H1 (cell line): ENCODE data around the gene MILR1. TPM values are rescaled to one million over a fixed set of nuclear protein-coding genes. Genes with fewer than 3 reads are reported as not detected.

Experiments used
- CTCF ChIA-PET: fragments of 300-600 bp; sonication (Branson Sonifier 250); formaldehyde crosslinking; loops from one replicate; lab custom pipeline; 2021; ENCODE audit not compliant: partially characterized antibody; lab: Charles Lee
- POLR2A ChIA-PET: fragments of 300-600 bp; sonication (Branson Sonifier 250); formaldehyde crosslinking; loops from one replicate; lab custom pipeline; 2021; ENCODE audit warnings: inconsistent platforms; ENCODE audit not compliant: partially characterized antibody; lab: Charles Lee
- DNase-seq, 2 experiments: peaks; one replicate each; pipeline versions ENCODE4 v3.0.0 to v3.0.0-alpha.2; 2010 to 2022; ENCODE audit warnings: low spot score in 2 of 2, low read depth in 1 of 2, mixed read lengths in 1 of 2
- FAIRE-seq: peaks from 2 replicates; lab custom pipeline; 2011; peaks lifted over from hg19 to GRCh38; lab: Jason Lieb, UNC
- H2AFZ ChIP-seq: 2 replicates; pipeline ENCODE4 v1.8.1; 2012; ENCODE audit warnings: low read length, inconsistent platforms
- H2AK5ac ChIP-seq: 2 replicates; pipeline ENCODE4 v1.6.1; 2013; ENCODE audit warnings: low read depth, low read length
- H2BK120ac ChIP-seq: replicated peaks from 2 replicates; pipeline ENCODE3; 2013; ENCODE audit warnings: low read depth, low read length, inconsistent platforms
- H2BK12ac ChIP-seq: 2 replicates; pipeline ENCODE4 v1.6.1; 2013; ENCODE audit warnings: low read depth, low read length
- H2BK15ac ChIP-seq: 2 replicates; pipeline ENCODE4 v1.6.1; 2013; ENCODE audit warnings: low read length
- H2BK20ac ChIP-seq: 2 replicates; pipeline ENCODE4 v1.6.1; 2013; ENCODE audit warnings: low read length
- H2BK5ac ChIP-seq: 2 replicates; pipeline ENCODE4 v1.6.1; 2013; ENCODE audit warnings: low read depth, low read length
- H3K14ac ChIP-seq: 2 replicates; pipeline ENCODE4 v1.6.1; 2013; ENCODE audit warnings: inconsistent platforms; ENCODE audit not compliant: insufficient read length
- H3K18ac ChIP-seq: 2 replicates; pipeline ENCODE4 v1.6.1; 2013; ENCODE audit warnings: low read length; ENCODE audit errors: extremely low read depth
- H3K23ac ChIP-seq: 2 replicates; pipeline ENCODE4 v1.6.1; 2013; ENCODE audit warnings: inconsistent platforms; ENCODE audit not compliant: insufficient read length
- H3K23me2 ChIP-seq: 2 replicates; pipeline ENCODE4 v1.6.1; 2013; ENCODE audit warnings: low read depth, low read length
- H3K27ac ChIP-seq: 2 replicates; pipeline ENCODE4 v1.6.1; 2011; ENCODE audit warnings: low read depth, low read length, inconsistent platforms
- H3K27me3 ChIP-seq, 4 experiments: replicated peaks in 1 of 4; 1 replicate in 1 of 4; 2 replicates in 3 of 4; pipeline versions ENCODE4 v1.6.1 to v1.8.1; 2011 to 2013; ENCODE audit warnings: low read length in 3 of 4, mild to moderate bottlenecking in 3 of 4, inconsistent platforms in 2 of 4, mixed read lengths in 2 of 4, moderate library complexity in 1 of 4; ENCODE audit not compliant: control insufficient read depth in 3 of 4, insufficient read depth in 3 of 4; ENCODE audit errors: extremely low read depth in 1 of 4
- H3K36me3 ChIP-seq, 4 experiments: 2 replicates each; pipeline versions ENCODE4 v1.6.1 to v1.8.1; 2011 to 2013; ENCODE audit warnings: mild to moderate bottlenecking in 4 of 4, low read length in 3 of 4, moderate library complexity in 2 of 4, control low read depth in 1 of 4, inconsistent platforms in 1 of 4; ENCODE audit not compliant: insufficient read depth in 4 of 4, control insufficient read depth in 2 of 4
- H3K4ac ChIP-seq: replicated peaks from 2 replicates; pipeline ENCODE3; 2013; ENCODE audit warnings: low read length, low read depth, mixed read lengths, inconsistent platforms; ENCODE audit not compliant: insufficient read length
- H3K4me1 ChIP-seq, 4 experiments: replicated peaks in 1 of 4; 1 replicate in 1 of 4; 2 replicates in 3 of 4; pipeline versions ENCODE4 v1.6.1 to v1.8.1; 2011 to 2013; ENCODE audit warnings: low read length in 3 of 4, inconsistent platforms in 2 of 4, mixed read lengths in 1 of 4; ENCODE audit not compliant: insufficient read depth in 4 of 4, control insufficient read depth in 3 of 4
- H3K4me2 ChIP-seq, 2 experiments: 2 replicates each; pipeline versions ENCODE4 v1.6.1 to v1.8.1; 2011 to 2013; ENCODE audit warnings: low read depth in 2 of 2, low read length in 2 of 2, control low read depth in 1 of 2, inconsistent platforms in 1 of 2, mild to moderate bottlenecking in 1 of 2; ENCODE audit not compliant: insufficient read depth in 1 of 2
- H3K4me3 ChIP-seq, 4 experiments: fragments of 200-600, 300-600 bp in 1 of 4; sonication (generic), shearing (Covaris generic), sonication (Bioruptor Twin) in 1 of 4; 2 replicates each; pipeline versions ENCODE4 v1.5.1 to v1.8.1; 2011 to 2016; ENCODE audit warnings: low read length in 4 of 4, low read depth in 3 of 4, control low read depth in 2 of 4, inconsistent platforms in 2 of 4, mild to moderate bottlenecking in 2 of 4, mixed read lengths in 1 of 4, moderate library complexity in 1 of 4; ENCODE audit not compliant: insufficient read depth in 2 of 4; ENCODE audit errors: extremely low read depth in 1 of 4
- H3K56ac ChIP-seq: replicated peaks from 2 replicates; pipeline ENCODE3; 2013; ENCODE audit warnings: low read depth, mild to moderate bottlenecking, mixed read lengths, low read length, inconsistent platforms; ENCODE audit not compliant: insufficient read length
- H3K79me1 ChIP-seq: 2 replicates; pipeline ENCODE4 v1.6.1; 2013; ENCODE audit warnings: low read depth, low read length, control low read depth
- H3K79me2 ChIP-seq, 2 experiments: 2 replicates each; pipeline versions ENCODE4 v1.6.1 to v1.8.1; 2012 to 2013; ENCODE audit warnings: low read length in 2 of 2, mild to moderate bottlenecking in 2 of 2, inconsistent platforms in 1 of 2; ENCODE audit not compliant: insufficient read depth in 2 of 2, control insufficient read depth in 1 of 2
- H3K9ac ChIP-seq, 4 experiments: replicated peaks in 1 of 4; 1 replicate in 1 of 4; 2 replicates in 3 of 4; pipeline versions ENCODE4 v1.6.1 to v1.8.1; 2011 to 2013; ENCODE audit warnings: low read depth in 3 of 4, low read length in 3 of 4, control low read depth in 2 of 4, mild to moderate bottlenecking in 2 of 4, moderate library complexity in 2 of 4, inconsistent platforms in 1 of 4; ENCODE audit errors: extremely low read depth in 1 of 4
- H3K9me3 ChIP-seq, 2 experiments: 2 replicates each; pipeline versions ENCODE4 v1.6.1 to v1.8.1; 2012 to 2013; ENCODE audit warnings: mild to moderate bottlenecking in 2 of 2, moderate library complexity in 2 of 2, control low read depth in 1 of 2, inconsistent platforms in 1 of 2, low read depth in 1 of 2, low read length in 1 of 2, mixed read lengths in 1 of 2; ENCODE audit not compliant: insufficient read depth in 2 of 2
- H4K20me1 ChIP-seq, 2 experiments: replicated peaks in 1 of 2; 2 replicates each; pipeline versions ENCODE3 to v1.8.1; 2011 to 2013; ENCODE audit warnings: inconsistent platforms in 2 of 2, low read length in 2 of 2, mild to moderate bottlenecking in 1 of 2; ENCODE audit not compliant: insufficient read depth in 2 of 2, control insufficient read depth in 1 of 2
- H4K5ac ChIP-seq: 2 replicates; pipeline ENCODE4 v1.6.1; 2013; ENCODE audit warnings: low read length, low read depth, mixed read lengths, inconsistent platforms; ENCODE audit not compliant: insufficient read length
- H4K8ac ChIP-seq: 2 replicates; pipeline ENCODE4 v1.8.0; 2013; ENCODE audit warnings: mild to moderate bottlenecking, moderate library complexity, low read length, inconsistent platforms; ENCODE audit not compliant: insufficient read depth; ENCODE audit errors: extremely low read depth
- H4K91ac ChIP-seq: replicated peaks from 2 replicates; pipeline ENCODE3; 2013; ENCODE audit warnings: low read length, mixed read lengths, inconsistent platforms; ENCODE audit not compliant: insufficient read length
- CBX8 ChIP-seq: fragments of 300-800, 300-1000 bp; sonication (generic); IDR thresholded peaks from 2 replicates; pipeline ENCODE4 v1.7.1; 2016; ENCODE audit warnings: low read depth, low read length, borderline replicate concordance
- CEBPB ChIP-seq: IDR thresholded peaks from 2 replicates; pipeline ENCODE4 v1.6.1; 2012; ENCODE audit warnings: low read depth, low read length
- CTBP2 ChIP-seq: IDR thresholded peaks from 2 replicates; pipeline ENCODE4 v1.7.0; 2011; ENCODE audit warnings: borderline replicate concordance, mild to moderate bottlenecking, moderate library complexity, mixed read lengths, low read length; ENCODE audit not compliant: insufficient read depth, insufficient read length
- CTCF ChIP-seq, 3 experiments: IDR thresholded peaks; 1 replicate in 2 of 3; 2 replicates in 1 of 3; pipeline versions ENCODE4 v1.5.1 to v1.6.1; 2011; ENCODE audit warnings: low read length in 3 of 3, mild to moderate bottlenecking in 3 of 3, inconsistent platforms in 2 of 3, low read depth in 1 of 3, moderate library complexity in 1 of 3; ENCODE audit not compliant: insufficient read depth in 1 of 3; ENCODE audit errors: control extremely low read depth in 1 of 3
- GTF2F1 ChIP-seq: IDR thresholded peaks from 2 replicates; pipeline ENCODE4 v1.6.1; 2012; ENCODE audit warnings: low read depth, low read length, improper control_type of control experiment, borderline replicate concordance
- JUN ChIP-seq: IDR thresholded peaks from 2 replicates; pipeline ENCODE4 v1.6.1; 2011; ENCODE audit warnings: low read depth, mild to moderate bottlenecking, improper control_type of control experiment, low read length
- MAFK ChIP-seq: IDR thresholded peaks from 2 replicates; pipeline ENCODE4 v1.6.1; 2012; ENCODE audit warnings: low read depth, mild to moderate bottlenecking, improper control_type of control experiment, low read length
- RAD21 ChIP-seq, 2 experiments: IDR thresholded peaks in 1 of 2; conservative IDR thresholded peaks in 1 of 2; 2 replicates each; pipeline ENCODE4 v1.6.1; 2011; ENCODE audit warnings: low read depth in 2 of 2, low read length in 2 of 2, improper control_type of control experiment in 1 of 2, inconsistent platforms in 1 of 2, mild to moderate bottlenecking in 1 of 2, moderate library complexity in 1 of 2
- SIX5 ChIP-seq: IDR thresholded peaks from 2 replicates; pipeline ENCODE4 v1.6.1; 2011; ENCODE audit warnings: mild to moderate bottlenecking, low read depth, low read length
- SP2 ChIP-seq: IDR thresholded peaks from 2 replicates; pipeline ENCODE4 v1.6.1; 2012; ENCODE audit warnings: mild to moderate bottlenecking, low read length, inconsistent platforms
- TCF12 ChIP-seq: IDR thresholded peaks from 2 replicates; pipeline ENCODE4 v1.6.1; 2011; ENCODE audit warnings: low read depth, mild to moderate bottlenecking, low read length
- WGBS, 2 experiments: shearing (Covaris generic) in 1 of 2; methylation state at CpG; one replicate each; pipeline versions ENCODE4 v1.1.6 to v1.1.7; 2013 to 2015; ENCODE audit warnings: low lambda C conversion rate in 2 of 2, mixed read lengths in 2 of 2, inconsistent platforms in 1 of 2, low coverage in 1 of 2, missing lambda C conversion rate in 1 of 2; ENCODE audit not compliant: insufficient replicate concordance in 2 of 2, insufficient coverage in 1 of 2, insufficient read length in 1 of 2; ENCODE audit errors: extremely low coverage in 1 of 2, missing lambda C conversion rate in 1 of 2; 5-methylcytosine and 5-hydroxymethylcytosine counted together
- polyA plus RNA-seq, 7 experiments: library from polyadenylated mRNA; depleted of rRNA in 3 of 7; stranded (reverse) in 5 of 7; unstranded in 2 of 7; fragments of >200 nt in 5 of 7; fragments of 200-250 nt in 2 of 7; gene quantifications; 1 replicate in 5 of 7; 2 replicates in 1 of 7; 4 replicates in 1 of 7; pipeline versions ENCODE4 v1.2.1 to v1.2.3, GENCODE V29; 2011 to 2013; ENCODE audit warnings: missing spikeins in 2 of 7, mixed read lengths in 2 of 7
- total RNA-seq: library from RNA; stranded (reverse); fragmentation: NEBNext Ultra II Directional; extraction: Animal tissue kit (Norgen Biotek cat#: 25700); gene quantifications from 2 replicates; pipeline ENCODE4 v1.2.1, GENCODE V29; 2021

The MILR1 gene
- total and polyA plus RNA-seq, 2 of the 8 experiments (the other 6 are each of a cell fraction or from before 2014, with no cell fraction given), result not detected

GRCh38 chr17:64442541-64442971, 6.4 kb upstream of the MILR1 start:
- no peak for FAIRE-seq
- no peak overlapping the region for H2AFZ ChIP-seq
- peak overlapping the region; percentile 39; the same call in 1 of the 2 replicates for H2AK5ac ChIP-seq
- H3K79me1 ChIP-seq, result no peaks in the 10 kb centered on the region
- DNase-seq, result no peak
- H3K4me2 ChIP-seq, result no peak overlapping the region
- ChIA-PET CTCF (interaction anchor here (2.6 kb wide), 1 partner anchor 23 kb away, joined by 9 read pairs; no protein-coding TSS in a partner anchor), POLR2A (no interaction called here)
- no peak overlapping the region for H3K18ac ChIP-seq
- WGBS, 2 experiments, result 95% methylated on average over 3 of the region's 3 CpGs; no CpG with 5 or more reads in 1 of the 2 experiments
- H3K23me2 ChIP-seq, result no peaks in the 10 kb centered on the region
- no peak overlapping the region for H2BK20ac ChIP-seq
- peaks cover 15 to 23% of the 10 kb centered on the region in 2 experiments for H3K9me3 ChIP-seq
- H3K9ac ChIP-seq, result no peak overlapping the region
- no peak overlapping the region for H2BK5ac ChIP-seq
- H3K79me2 ChIP-seq, result no peaks in the 10 kb centered on the region
- H3K36me3 ChIP-seq, result no peaks in the 10 kb centered on the region
- no peaks in the 10 kb centered on the region for H3K4me1 ChIP-seq
- H2BK12ac ChIP-seq, result no peak overlapping the region
- no peak overlapping the region for H3K23ac ChIP-seq
- H3K14ac ChIP-seq, result no peak overlapping the region
- no peak overlapping the region for H3K56ac ChIP-seq
- no peak overlapping the region for H4K8ac ChIP-seq
- no peak overlapping the region for H2BK15ac ChIP-seq
- H4K20me1 ChIP-seq, result no peaks in the 10 kb centered on the region
- H4K91ac ChIP-seq, result no peak overlapping the region
- H2BK120ac ChIP-seq, result no peak overlapping the region
- H3K27me3 ChIP-seq, result no peaks in the 10 kb centered on the region
- H4K5ac ChIP-seq, result no peak overlapping the region
- H3K4me3 ChIP-seq, result no peak overlapping the region
- no peak overlapping the region for H3K27ac ChIP-seq
- no peak overlapping the region for H3K4ac ChIP-seq
- TF ChIP-seq SP2 (no peak), CBX8 (no peak), SIX5 (no peak), JUN (no peak), CTCF (IDR thresholded peaks at IDR 0.05; ENCODE audit: control extremely low read depth in 1 of 3, insufficient read depth in 1 of 3, low read depth in 1 of 3, low read length in 3 of 3) (no peak), CTBP2 (no peak), GTF2F1 (no peak), RAD21 (IDR thresholded peaks at IDR 0.05 in 1 of 2, conservative IDR thresholded peaks at IDR 0.05 in 1 of 2; ENCODE audit: low read depth in 2 of 2, low read length in 2 of 2) (no peak), CEBPB (no peak), TCF12 (no peak), MAFK (no peak)
